HepG2 (cell line): Measurements from ENCODE around the gene MTRR. TPM values are rescaled to one million over a fixed set of nuclear protein-coding genes. Genes with fewer than 3 reads are reported as not detected.

Experiments used
- CEBPG ChIP-seq: IDR thresholded peaks from 2 replicates; pipeline ENCODE4 v1.6.1; 2016
- GMEB2 ChIP-seq: IDR thresholded peaks from 2 replicates; pipeline ENCODE4 v1.6.1; 2016; ENCODE audit warnings: missing biosample characterization, missing genetic modification reagents, low read depth
- HINFP ChIP-seq: sonication (generic); formaldehyde crosslinking; IDR thresholded peaks from 2 replicates; pipeline ENCODE4 v1.4.0; 2020; ENCODE audit warnings: low read depth, mild to moderate bottlenecking, missing genetic modification reagents
- MTA1 ChIP-seq: sonication (generic); formaldehyde crosslinking; IDR thresholded peaks from 2 replicates; pipeline ENCODE4 v1.4.0; 2020; ENCODE audit warnings: missing genetic modification reagents, mild to moderate bottlenecking, borderline replicate concordance
- MXI1 ChIP-seq: IDR thresholded peaks from 3 replicates; pipeline ENCODE4 v1.6.1; 2012; ENCODE audit warnings: low read depth, low read length, inconsistent platforms, borderline replicate concordance
- MYPOP ChIP-seq: sonication (generic); formaldehyde crosslinking; IDR thresholded peaks from 2 replicates; pipeline ENCODE4 v1.8.1; 2023; ENCODE audit warnings: mild to moderate bottlenecking, moderate library complexity, missing genetic modification reagents
- PAF1 ChIP-seq: IDR thresholded peaks from 2 replicates; pipeline ENCODE4 v1.6.1; 2016; ENCODE audit warnings: missing genetic modification reagents, missing compliant biosample characterization
- RFX1 ChIP-seq: fragments of 450-650 bp; IDR thresholded peaks from 2 replicates; pipeline ENCODE4 v1.6.1; 2017
- SIN3A ChIP-seq: IDR thresholded peaks from 2 replicates; pipeline ENCODE4 v1.6.1; 2011; ENCODE audit warnings: low read depth, mild to moderate bottlenecking, control low read depth, low read length, borderline replicate concordance
- SIN3B ChIP-seq: fragments of 150-350 bp; IDR thresholded peaks from 2 replicates; pipeline ENCODE4 v1.6.1; 2014; ENCODE audit warnings: low read length
- ZBTB4 ChIP-seq: sonication (generic); formaldehyde crosslinking; IDR thresholded peaks from 2 replicates; pipeline ENCODE4 v1.4.0; 2020; ENCODE audit warnings: missing genetic modification reagents, mild to moderate bottlenecking, borderline replicate concordance
- ZNF276 ChIP-seq: sonication (generic); formaldehyde crosslinking; IDR thresholded peaks from 2 replicates; pipeline ENCODE4 v1.4.0; 2020; ENCODE audit warnings: mild to moderate bottlenecking, low read depth, missing genetic modification reagents
- ZNF574 ChIP-seq: sonication (generic); formaldehyde crosslinking; IDR thresholded peaks from 2 replicates; pipeline ENCODE4 v1.4.0; 2020; ENCODE audit warnings: missing genetic modification reagents
- ZNF768 ChIP-seq: sonication (generic); formaldehyde crosslinking; IDR thresholded peaks from 2 replicates; pipeline ENCODE4 v1.4.0; 2020; ENCODE audit warnings: missing genetic modification reagents
- polyA plus RNA-seq, 8 experiments: library from polyadenylated mRNA; depleted of rRNA in 3 of 8; stranded (reverse) in 7 of 8; unstranded in 1 of 8; fragments of >200 nt; fragmentation: Illumina TruSeq in 4 of 8; extraction: Trizol in 4 of 8; gene quantifications; 2 replicates each; pipeline versions ENCODE4 v1.2.1 to v1.2.3, GENCODE V29; 2011 to 2016; ENCODE audit warnings: low read depth in 4 of 8, missing spikeins in 1 of 8, mixed read lengths in 1 of 8; ENCODE audit not compliant: insufficient read depth in 1 of 8
- total RNA-seq, 5 experiments: library from RNA; depleted of rRNA; stranded (reverse); fragments of >200 nt; fragmentation: Illumina TruSeq; extraction: Trizol; gene quantifications; 2 replicates each; pipeline ENCODE4 v1.2.3, GENCODE V29; 2016; ENCODE audit warnings: low read depth in 1 of 5

Gene MTRR
- total and polyA plus RNA-seq, 2 of the 13 experiments (the other 11 are each of a cell fraction or from before 2014, with no cell fraction given), result 39.2 to 59.2 TPM

- TF ChIP-seq MYPOP (CRISPR knock-in tag) (peak; percentile 53; the same call in 1 of the 2 replicates), SIN3B (0 out of 2 replicates have a peak, but pooled peaks have one; percentile 29), RFX1 (peak; percentile 85), ZNF768 (CRISPR knock-in tag) (peak; percentile 74; the same call in 1 of the 2 replicates), ZNF574 (CRISPR knock-in tag) (0 out of 2 replicates have a peak, but pooled peaks have one; percentile 39), SIN3A (peak; percentile 93; the same call in 1 of the 2 replicates), GMEB2 (no peak), MTA1 (CRISPR knock-in tag) (0 out of 2 replicates have a peak, but pooled peaks have one; percentile 41), ZNF276 (CRISPR knock-in tag) (0 out of 2 replicates have a peak, but pooled peaks have one; percentile 21), ZBTB4 (no peak), MXI1 (peak; percentile 85; the same call in 2 of the 3 replicates), HINFP (CRISPR knock-in tag) (0 out of 2 replicates have a peak, but pooled peaks have one; percentile 55), PAF1 (CRISPR knock-in tag) (no peak), CEBPG (CRISPR knock-in tag) (no peak)
Measured at GRCh38 chr5:7850395-7851239, 18.3 kb upstream of the MTRR start, which contains the start of gene CFAP90 (continued).
